ENCODE data around the gene AURKB.
"Not testable (repeated sequence)": the region's sequence is repeated elsewhere in the genome, so short reads cannot be mapped to it uniquely, and the experiment has no call there.

AURKB gene

DNA sequence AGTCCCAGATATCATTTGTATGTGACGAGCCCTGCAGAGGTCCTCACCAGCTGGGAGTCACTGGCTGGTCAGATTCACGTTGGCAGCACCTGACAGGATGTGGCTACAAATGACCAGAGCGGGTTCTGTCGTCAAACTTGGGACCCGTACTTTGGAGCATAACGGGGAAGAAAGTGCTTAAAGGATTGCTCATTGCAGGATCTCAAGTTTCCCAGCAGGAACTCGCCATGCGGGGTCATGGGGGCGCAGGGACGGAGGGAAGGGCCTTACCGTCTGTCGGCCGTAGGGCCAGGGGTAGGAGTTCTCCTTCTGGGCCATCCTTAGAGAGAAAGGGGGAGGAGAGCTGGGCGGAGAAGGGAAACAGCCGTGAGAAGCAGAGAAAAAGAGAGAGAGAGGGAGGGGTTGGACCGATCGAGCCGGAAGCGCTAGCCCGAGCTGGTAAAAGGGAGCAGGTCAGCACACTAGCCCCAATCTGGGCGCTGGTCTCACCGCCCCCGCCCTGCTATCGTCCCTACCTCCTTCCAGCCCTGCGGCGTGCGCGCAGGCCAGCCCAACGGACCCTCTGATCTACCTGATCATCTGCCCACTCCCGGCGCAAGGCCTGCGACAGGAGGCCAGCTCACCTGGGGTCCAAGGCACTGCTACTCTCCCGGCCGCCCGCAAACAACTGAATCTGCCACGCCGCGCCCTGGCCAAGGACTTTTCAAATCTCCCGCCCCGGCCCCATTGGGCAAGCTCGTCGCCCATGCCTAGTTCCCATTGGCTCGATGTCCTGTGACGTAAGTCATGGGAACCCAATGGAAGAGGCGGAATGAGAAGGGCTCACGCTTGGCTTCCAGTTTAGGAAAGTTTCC is at the start of gene AURKB:
TSS of gene AURKB (minus strand) at position 669 of the 854 bp plus-strand sequence. CDS start at position 318, 351 bp downstream.
- Histone ChIP-seq H3K9ac (ENCODE audit: low read length) (peak within 1 kb of the TSS; percentile 91), H3K36me3 (ENCODE audit: control insufficient read depth, low read depth, low read length) (peaks cover 27% of the 10 kb centered on the region)

DNA sequence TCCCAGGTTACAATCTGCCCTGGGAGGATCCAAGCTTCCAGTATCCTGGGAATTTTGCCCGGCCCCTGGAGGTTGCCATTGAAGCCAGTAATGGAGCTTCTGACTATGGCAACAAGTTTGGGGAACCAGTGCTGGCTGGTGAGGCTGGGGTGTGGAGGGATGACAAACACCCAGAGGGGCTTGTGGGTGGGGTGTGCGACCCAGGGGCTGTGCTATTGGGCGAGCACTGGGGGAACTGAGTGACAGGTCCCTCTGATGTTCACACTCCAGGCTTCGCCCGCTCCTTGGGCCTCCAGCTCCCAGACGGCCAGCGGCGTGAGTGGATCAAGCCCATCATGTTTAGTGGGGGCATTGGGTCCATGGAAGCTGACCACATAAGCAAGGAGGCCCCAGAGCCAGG is 47.4 kb upstream of the AURKB start:
- Histone ChIP-seq H3K27me3 (ENCODE audit: control insufficient read depth, insufficient read depth, low read length) (no peaks in the 10 kb centered on the region), H3K9ac (ENCODE audit: low read length) (no peak overlapping the region), H3K27ac (ENCODE audit: low read length) (no peak overlapping the region), H3K4me1 (ENCODE audit: control insufficient read depth, low read depth, low read length) (no peaks in the 10 kb centered on the region), H3K4me3 (ENCODE audit: low read length) (no peak overlapping the region), H3K36me3 (ENCODE audit: control insufficient read depth, low read depth, low read length) (peaks cover 87% of the 10 kb centered on the region), H3K9me3 (ENCODE audit: control insufficient read depth, low read depth, low read length) (no peaks in the 10 kb centered on the region)

More for the DNA sequence above, at the start of gene AURKB:
- H3K4me3 ChIP-seq (ENCODE audit: low read length) = peak within 1 kb of the TSS; percentile 84
- no peaks in the 10 kb centered on the region for H3K9me3 ChIP-seq (ENCODE audit: control insufficient read depth, low read depth, low read length)
- peaks cover 3% of the 10 kb centered on the region for H3K4me1 ChIP-seq (ENCODE audit: control insufficient read depth, low read depth, low read length)
- peak within 1 kb of the TSS; percentile 78 for H3K27ac ChIP-seq (ENCODE audit: low read length)
- no peaks in the 10 kb centered on the region for H3K27me3 ChIP-seq (ENCODE audit: control insufficient read depth, insufficient read depth, low read length)

- no peaks in the 10 kb centered on the region for H3K4me1 ChIP-seq (ENCODE audit: control insufficient read depth, low read depth, low read length)
- H3K4me3 ChIP-seq (ENCODE audit: low read length) = no peak overlapping the region
- peaks cover 79% of the 10 kb centered on the region for H3K36me3 ChIP-seq (ENCODE audit: control insufficient read depth, low read depth, low read length)
- H3K27ac ChIP-seq (ENCODE audit: low read length) = no peak overlapping the region
- no peaks in the 10 kb centered on the region for H3K9me3 ChIP-seq (ENCODE audit: control insufficient read depth, low read depth, low read length)
- no peaks in the 10 kb centered on the region for H3K27me3 ChIP-seq (ENCODE audit: control insufficient read depth, insufficient read depth, low read length)
- no peak overlapping the region for H3K9ac ChIP-seq (ENCODE audit: low read length)
Measured at GRCh38 chr17:8256691-8257090, 46.3 kb upstream of the AURKB start.

DNA sequence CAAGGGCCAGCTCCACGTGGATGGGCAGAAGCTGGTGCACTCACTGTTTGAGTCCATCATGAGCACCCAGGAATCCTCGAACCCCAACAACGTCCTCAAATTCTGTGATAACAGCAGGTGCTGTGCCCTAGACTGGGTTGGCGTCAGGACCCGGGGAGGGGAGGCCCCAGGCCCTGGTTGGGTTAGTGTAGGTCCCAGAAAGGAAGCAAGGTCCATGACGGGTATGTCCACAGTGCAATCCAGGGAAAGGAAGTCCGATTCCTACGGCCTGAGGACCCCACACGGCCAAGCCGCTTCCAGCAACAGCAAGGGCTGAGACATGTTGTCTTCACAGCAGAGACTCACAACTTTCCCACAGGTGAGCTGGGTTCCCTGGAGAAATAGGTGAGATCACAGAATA is 45.9 kb upstream of the AURKB start:
- H3K4me1 ChIP-seq (ENCODE audit: control insufficient read depth, low read depth, low read length) = no peaks in the 10 kb centered on the region
- peaks cover 75% of the 10 kb centered on the region for H3K36me3 ChIP-seq (ENCODE audit: control insufficient read depth, low read depth, low read length)
- no peak overlapping the region for H3K27ac ChIP-seq (ENCODE audit: low read length)
- H3K9me3 ChIP-seq (ENCODE audit: control insufficient read depth, low read depth, low read length) = no peaks in the 10 kb centered on the region
- H3K9ac ChIP-seq (ENCODE audit: low read length) = no peak overlapping the region
- H3K27me3 ChIP-seq (ENCODE audit: control insufficient read depth, insufficient read depth, low read length) = no peaks in the 10 kb centered on the region
- H3K4me3 ChIP-seq (ENCODE audit: low read length) = no peak overlapping the region

GRCh38 chr17:8255499-8255898 is 45.1 kb upstream of the AURKB start:
- no peak overlapping the region for H3K9ac ChIP-seq (ENCODE audit: low read length)
- no peaks in the 10 kb centered on the region for H3K27me3 ChIP-seq (ENCODE audit: control insufficient read depth, insufficient read depth, low read length)
- H3K9me3 ChIP-seq (ENCODE audit: control insufficient read depth, low read depth, low read length) = no peaks in the 10 kb centered on the region
- H3K27ac ChIP-seq (ENCODE audit: low read length) = no peak overlapping the region
- H3K4me1 ChIP-seq (ENCODE audit: control insufficient read depth, low read depth, low read length) = peaks cover 1% of the 10 kb centered on the region
- H3K36me3 ChIP-seq (ENCODE audit: control insufficient read depth, low read depth, low read length) = peaks cover 67% of the 10 kb centered on the region
- H3K4me3 ChIP-seq (ENCODE audit: low read length) = no peak overlapping the region

DNA sequence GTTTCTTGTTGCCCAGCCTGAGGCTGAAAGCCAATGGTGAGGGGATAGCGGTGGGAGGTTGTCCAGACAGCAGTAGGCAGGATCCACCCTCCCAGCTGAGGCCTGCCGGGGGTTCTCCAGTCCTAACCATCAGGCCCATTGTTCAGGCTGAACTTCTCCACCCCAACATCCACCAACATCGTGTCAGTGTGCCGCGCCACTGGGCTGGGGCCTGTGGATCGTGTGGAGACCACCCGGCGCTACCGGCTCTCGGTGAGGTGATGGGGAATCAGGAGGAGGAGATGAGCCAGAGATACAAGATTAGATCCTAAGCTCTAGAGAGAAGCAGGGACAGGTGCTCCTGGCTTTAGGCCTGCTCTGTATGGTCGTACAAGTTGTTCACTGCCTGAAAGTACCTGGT is 44.5 kb upstream of the AURKB start:
- Histone ChIP-seq H3K36me3 (ENCODE audit: control insufficient read depth, low read depth, low read length) (peaks cover 61% of the 10 kb centered on the region), H3K27ac (ENCODE audit: low read length) (no peak overlapping the region), H3K4me1 (ENCODE audit: control insufficient read depth, low read depth, low read length) (peaks cover 8% of the 10 kb centered on the region), H3K9ac (ENCODE audit: low read length) (no peak overlapping the region), H3K27me3 (ENCODE audit: control insufficient read depth, insufficient read depth, low read length) (no peaks in the 10 kb centered on the region), H3K9me3 (ENCODE audit: control insufficient read depth, low read depth, low read length) (no peaks in the 10 kb centered on the region), H3K4me3 (ENCODE audit: low read length) (no peak overlapping the region)

DNA sequence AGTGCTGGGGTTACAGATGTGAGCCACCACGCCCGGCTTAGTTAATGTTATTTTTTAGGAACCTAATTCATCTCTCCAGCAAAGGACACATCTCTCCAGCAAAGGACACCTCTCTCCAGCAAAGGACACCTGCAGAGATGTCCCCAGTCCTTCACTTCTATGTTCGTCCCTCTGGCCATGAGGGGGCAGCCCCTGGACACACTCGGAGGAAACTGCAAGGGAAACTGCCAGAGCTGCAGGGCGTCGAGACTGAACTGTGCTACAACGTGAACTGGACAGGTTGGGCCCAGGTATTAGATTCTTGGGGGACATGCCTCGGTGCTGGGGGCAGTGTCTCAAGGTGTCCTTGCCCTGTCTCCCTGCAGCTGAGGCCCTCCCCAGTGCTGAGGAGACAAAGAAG is 43.4 kb upstream of the AURKB start:
- no peak overlapping the region for H3K9ac ChIP-seq (ENCODE audit: low read length)
- H3K27ac ChIP-seq (ENCODE audit: low read length) = no peak overlapping the region
- H3K4me1 ChIP-seq (ENCODE audit: control insufficient read depth, low read depth, low read length) = peaks cover 8% of the 10 kb centered on the region
- no peak overlapping the region for H3K4me3 ChIP-seq (ENCODE audit: low read length)
- H3K36me3 ChIP-seq (ENCODE audit: control insufficient read depth, low read depth, low read length) = peaks cover 53% of the 10 kb centered on the region
- H3K9me3 ChIP-seq (ENCODE audit: control insufficient read depth, low read depth, low read length) = no peaks in the 10 kb centered on the region
- H3K27me3 ChIP-seq (ENCODE audit: control insufficient read depth, insufficient read depth, low read length) = no peaks in the 10 kb centered on the region

DNA sequence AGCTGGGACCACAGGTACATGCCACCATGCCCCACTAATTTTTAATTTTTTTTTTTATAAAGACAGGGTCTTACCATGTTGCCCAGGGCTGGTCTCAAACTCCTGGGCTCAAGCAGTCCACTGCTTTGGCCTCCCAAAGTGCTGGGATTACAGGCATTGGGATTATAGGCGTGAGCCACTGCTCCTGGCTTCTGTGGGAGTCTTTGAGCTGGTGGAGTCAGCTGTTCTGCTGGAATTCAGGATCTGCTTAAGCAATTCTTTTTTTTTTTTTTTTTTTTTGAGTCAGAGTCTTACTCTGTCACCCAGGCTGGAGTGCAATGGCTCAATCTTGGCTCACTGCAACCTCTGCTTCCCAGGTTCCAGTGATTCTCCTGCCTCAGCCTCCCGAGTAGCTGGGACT is 41.0 kb upstream of the AURKB start:
- not testable (repeated sequence) for H3K27me3 ChIP-seq (ENCODE audit: control insufficient read depth, insufficient read depth, low read length); H3K4me3 ChIP-seq (ENCODE audit: low read length); H3K4me1 ChIP-seq (ENCODE audit: control insufficient read depth, low read depth, low read length); H3K27ac ChIP-seq (ENCODE audit: low read length); H3K9ac ChIP-seq (ENCODE audit: low read length); H3K9me3 ChIP-seq (ENCODE audit: control insufficient read depth, low read depth, low read length)
- peaks cover 33% of the 10 kb centered on the region for H3K36me3 ChIP-seq (ENCODE audit: control insufficient read depth, low read depth, low read length)

GRCh38 chr17:8249621-8250500 is 39.5 kb upstream of the AURKB start:
- Histone ChIP-seq H3K4me1 (ENCODE audit: control insufficient read depth, low read depth, low read length) (peaks cover 8% of the 10 kb centered on the region), H3K9ac (ENCODE audit: low read length) (peak overlapping the region; percentile 100), H3K27ac (ENCODE audit: low read length) (peak overlapping the region; percentile 99), H3K27me3 (ENCODE audit: control insufficient read depth, insufficient read depth, low read length) (no peaks in the 10 kb centered on the region), H3K9me3 (ENCODE audit: control insufficient read depth, low read depth, low read length) (no peaks in the 10 kb centered on the region), H3K36me3 (ENCODE audit: control insufficient read depth, low read depth, low read length) (peaks cover 17% of the 10 kb centered on the region), H3K4me3 (ENCODE audit: low read length) (peak overlapping the region; percentile 100)

GRCh38 chr17:8248751-8249607 is 38.6 kb upstream of the AURKB start, which contains the start of gene PFAS:
PFAS (plus strand) TSS chr17:8249289; CDS start chr17:8253938, 4,649 bp downstream.
- Histone ChIP-seq H3K4me3 (ENCODE audit: low read length) (peak within 1 kb of the TSS; percentile 100), H3K9ac (ENCODE audit: low read length) (peak within 1 kb of the TSS; percentile 100), H3K36me3 (ENCODE audit: control insufficient read depth, low read depth, low read length) (peaks cover 9% of the 10 kb centered on the region), H3K27me3 (ENCODE audit: control insufficient read depth, insufficient read depth, low read length) (no peaks in the 10 kb centered on the region), H3K9me3 (ENCODE audit: control insufficient read depth, low read depth, low read length) (no peaks in the 10 kb centered on the region), H3K4me1 (ENCODE audit: control insufficient read depth, low read depth, low read length) (peaks cover 8% of the 10 kb centered on the region), H3K27ac (ENCODE audit: low read length) (peak within 1 kb of the TSS; percentile 99)

DNA sequence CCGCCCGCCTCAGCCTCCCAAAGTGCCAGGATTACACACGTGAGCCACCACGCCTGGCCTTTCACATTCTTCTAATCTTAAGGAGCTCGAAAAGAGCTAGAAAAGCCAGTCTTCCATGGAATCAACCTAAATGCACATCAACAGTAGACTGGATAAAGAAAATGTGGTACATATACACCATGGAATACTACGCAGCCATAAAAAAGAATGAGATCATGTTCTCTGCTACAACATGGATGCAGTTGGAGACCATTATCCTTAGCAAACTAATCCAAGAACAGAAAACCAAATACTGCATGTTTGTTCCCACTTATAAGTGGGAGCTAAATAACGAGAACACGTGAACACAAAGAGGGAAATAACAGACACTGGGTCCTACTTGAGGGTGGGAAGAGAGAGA is 34.4 kb upstream of the AURKB start:
- no peak overlapping the region for H3K27ac ChIP-seq (ENCODE audit: low read length)
- H3K9ac ChIP-seq (ENCODE audit: low read length) = no peak overlapping the region
- no peaks in the 10 kb centered on the region for H3K27me3 ChIP-seq (ENCODE audit: control insufficient read depth, insufficient read depth, low read length)
- no peaks in the 10 kb centered on the region for H3K9me3 ChIP-seq (ENCODE audit: control insufficient read depth, low read depth, low read length)
- no peaks in the 10 kb centered on the region for H3K4me1 ChIP-seq (ENCODE audit: control insufficient read depth, low read depth, low read length)
- H3K4me3 ChIP-seq (ENCODE audit: low read length) = no peak overlapping the region
- no peaks in the 10 kb centered on the region for H3K36me3 ChIP-seq (ENCODE audit: control insufficient read depth, low read depth, low read length)
